ELF-1 (cell line): ENCODE measurements around the gene CRTAC1.
"Not testable (repeated sequence)": the region's sequence is repeated elsewhere in the genome, so short reads cannot be mapped to it uniquely, and the experiment has no call there.

ENCODE experiments used
- DNase-seq: peaks from one replicate; pipeline ENCODE4 v3.0.0-alpha.2; 2016; ENCODE audit warnings: low read depth, low spot score

The CRTAC1 gene

DNA sequence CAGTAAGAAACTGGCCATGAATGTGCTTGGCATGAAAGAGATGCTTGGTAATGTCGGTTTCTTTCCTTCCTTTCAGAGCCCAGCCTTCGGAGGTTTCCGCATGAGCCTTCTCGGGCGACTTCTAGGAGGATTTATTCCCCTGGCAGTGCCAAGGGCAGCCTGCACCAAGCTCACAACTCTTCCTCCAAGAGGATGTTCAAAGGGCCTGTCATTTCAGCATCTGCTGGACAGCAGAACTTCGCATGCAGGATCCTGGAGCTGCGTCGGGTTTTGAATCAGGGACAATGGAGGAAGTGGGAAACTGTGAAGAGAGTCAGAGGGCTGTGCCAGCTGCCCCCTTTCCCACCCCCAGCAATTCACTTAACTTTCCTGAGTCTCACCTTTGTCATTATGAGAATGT is 159.4 kb downstream of the CRTAC1 start:
- DNase-seq: no peak

DNA sequence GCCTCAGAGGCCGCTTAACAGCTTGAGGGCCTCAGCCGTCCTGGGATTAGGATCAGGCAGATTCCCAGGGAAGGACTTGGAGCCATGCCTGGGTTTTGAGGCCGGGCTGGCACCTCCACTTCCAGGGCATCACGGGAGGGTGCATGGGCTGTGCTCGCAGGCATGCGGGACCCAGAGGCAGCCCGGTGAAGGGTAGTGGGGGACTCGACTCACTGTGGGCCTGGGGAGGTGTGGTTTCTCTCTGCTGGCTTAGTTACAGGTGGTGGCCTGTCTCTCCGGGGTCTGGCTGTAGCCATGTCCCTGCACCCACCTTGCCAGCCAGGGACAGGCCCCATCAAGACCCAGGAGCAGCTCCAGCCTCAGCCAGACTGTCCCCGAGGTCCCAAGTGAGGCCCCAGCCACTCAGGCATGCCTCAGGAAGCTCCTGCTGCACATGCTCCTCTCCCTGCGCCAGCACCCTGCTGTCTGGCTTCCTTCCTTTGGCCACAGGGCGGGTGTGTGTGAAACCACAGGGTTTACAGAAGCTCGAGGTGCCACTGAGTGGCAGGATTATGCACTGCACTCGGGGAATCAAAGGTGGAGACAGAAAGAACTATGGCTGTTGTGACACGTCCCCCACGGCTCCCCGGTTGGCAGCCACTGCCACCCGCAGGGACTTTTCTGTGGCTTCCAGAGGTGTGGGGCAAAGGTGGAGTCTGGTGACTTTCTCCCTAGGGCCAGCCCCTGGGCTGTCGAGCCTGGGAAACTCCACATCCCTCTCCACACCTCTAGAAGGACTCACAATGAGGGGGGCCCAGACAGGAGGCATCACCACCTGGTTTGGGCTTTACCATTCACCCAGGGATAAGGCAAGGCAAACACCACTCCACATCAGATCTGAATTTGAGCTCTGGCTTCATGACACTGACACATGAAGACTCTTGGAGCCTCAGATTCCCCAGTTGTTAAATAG is 161.1 kb downstream of the CRTAC1 start:
- peak; percentile 83 for DNase-seq

DNA sequence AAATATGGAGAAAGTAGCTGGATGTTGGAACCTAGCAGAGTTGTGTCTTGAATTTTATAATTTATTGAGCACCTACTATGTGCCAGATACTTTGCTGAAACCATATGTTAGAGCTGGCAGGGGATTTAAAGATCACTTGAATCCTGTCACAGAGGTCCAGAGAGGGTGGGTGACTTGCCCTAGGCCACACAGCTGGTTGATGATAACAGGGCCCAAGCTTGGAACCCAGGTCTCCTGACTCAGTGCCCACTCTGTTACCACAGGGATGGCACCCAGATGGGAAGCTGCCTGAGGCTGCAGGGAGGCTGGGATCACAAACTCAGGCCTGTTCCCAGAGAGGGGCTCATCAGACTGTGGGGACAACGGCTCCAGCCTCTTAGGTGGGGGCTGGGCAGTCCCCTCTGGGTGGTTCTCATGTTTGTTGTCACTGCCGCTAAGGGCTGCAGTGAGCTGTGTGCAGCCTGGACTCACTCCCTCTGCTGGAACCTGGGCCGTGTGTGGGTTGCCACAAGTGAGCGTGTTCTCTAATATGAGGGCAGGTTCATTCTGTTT is 162.2 kb downstream of the CRTAC1 start:
- no peak for DNase-seq

DNA sequence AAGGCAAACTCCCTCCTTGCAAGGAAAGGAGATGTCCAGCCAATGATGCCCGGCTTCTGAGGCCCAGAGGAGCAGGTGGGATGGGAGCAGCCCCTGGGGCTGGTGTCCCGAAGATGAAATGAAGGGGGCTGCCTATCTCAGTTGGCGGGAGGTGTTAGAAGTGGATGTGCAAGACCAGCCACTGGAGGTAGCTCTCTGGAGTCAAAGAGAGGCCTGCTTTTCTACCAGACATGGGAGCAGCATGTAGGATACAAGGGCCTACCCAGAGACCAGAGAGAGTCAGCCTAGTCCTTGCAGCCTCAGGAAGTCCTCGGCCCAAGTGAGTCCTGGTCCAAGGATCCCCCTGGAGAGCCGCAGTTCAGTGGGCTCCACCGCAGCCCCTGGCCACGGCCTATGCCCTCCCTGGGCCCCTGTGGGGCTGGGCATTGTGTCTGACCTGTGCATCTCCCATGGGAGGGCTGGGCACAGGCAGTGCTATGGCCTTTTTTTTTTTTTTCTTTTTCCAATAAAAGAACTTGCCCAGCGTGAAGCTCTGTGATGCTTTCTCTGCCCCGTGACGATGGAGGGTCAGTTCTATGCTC is 163.1 kb downstream of the CRTAC1 start:
- no peak for DNase-seq

DNA sequence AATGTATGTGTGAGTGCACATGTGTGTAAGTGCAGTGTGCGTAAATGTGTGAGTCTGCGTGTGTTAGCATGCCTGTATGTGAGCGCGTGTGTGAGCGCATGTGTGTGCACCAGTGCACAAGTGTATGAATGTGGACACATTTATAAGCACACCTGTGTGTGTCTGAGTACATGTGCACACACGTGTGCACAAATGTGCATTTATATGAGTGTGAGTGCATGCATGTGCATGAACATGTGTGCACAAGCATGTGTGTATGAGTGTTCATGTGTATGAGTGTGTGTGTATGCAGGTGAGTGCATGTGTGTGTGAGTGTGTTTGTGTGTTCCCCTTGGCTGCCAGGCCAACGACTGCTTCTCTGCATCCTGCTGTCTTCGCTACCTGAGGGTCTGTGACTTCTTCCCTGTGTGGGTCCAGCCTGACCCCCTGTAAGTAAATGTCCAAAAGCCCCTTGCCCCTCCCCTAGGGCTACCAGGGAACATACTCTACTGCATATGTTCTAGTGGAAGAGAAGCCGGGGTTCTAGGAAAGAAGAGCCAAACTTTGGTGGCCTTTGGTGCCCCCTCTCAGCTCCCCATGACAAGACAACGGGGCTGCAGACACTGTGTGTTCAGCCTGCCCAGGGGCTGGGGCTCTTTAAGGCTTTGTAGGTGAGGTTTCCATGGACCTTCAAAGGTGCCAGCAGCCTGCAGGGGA is 163.7 kb downstream of the CRTAC1 start:
- no peak for DNase-seq

DNA sequence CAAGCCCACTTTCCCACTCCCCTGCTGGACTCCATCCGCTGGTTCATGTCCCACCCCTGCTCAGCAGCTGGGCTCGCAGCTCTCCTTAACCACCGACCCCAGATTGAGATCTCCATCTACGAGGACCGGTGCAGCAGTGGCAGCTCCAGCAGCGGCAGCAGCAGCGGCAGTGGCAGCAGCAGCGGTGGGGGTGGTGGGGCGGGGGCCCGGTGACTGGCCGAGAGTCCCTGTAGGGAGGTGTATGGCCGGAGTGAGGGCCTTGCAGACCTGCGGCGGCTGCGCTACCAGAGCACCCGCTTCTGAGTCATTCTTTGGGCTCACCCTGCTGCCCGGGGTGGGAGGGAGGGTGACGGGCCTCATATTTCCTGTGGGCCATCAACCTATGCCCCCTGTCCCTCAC is 164.9 kb downstream of the CRTAC1 start:
- no peak for DNase-seq

DNA sequence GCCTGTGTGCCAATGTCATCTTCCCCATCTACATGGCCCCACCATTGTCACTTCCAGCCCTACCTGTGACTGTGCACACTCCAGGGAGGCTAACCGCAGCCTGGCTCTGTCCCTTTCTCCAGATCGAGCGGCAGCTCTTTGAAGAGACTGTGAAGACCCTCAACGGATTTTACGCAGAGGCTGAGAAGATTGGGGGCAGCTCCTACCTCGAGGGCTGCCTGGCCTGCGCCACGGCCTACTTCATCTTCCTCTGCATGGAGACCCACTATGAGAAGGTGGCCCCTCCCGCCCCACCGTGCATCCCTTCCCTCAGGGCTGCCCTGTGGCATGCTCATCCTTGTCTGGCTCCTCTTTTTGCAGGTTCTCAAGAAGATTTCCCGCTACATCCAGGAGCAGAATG is 166.6 kb downstream of the CRTAC1 start:
- no peak for DNase-seq

DNA sequence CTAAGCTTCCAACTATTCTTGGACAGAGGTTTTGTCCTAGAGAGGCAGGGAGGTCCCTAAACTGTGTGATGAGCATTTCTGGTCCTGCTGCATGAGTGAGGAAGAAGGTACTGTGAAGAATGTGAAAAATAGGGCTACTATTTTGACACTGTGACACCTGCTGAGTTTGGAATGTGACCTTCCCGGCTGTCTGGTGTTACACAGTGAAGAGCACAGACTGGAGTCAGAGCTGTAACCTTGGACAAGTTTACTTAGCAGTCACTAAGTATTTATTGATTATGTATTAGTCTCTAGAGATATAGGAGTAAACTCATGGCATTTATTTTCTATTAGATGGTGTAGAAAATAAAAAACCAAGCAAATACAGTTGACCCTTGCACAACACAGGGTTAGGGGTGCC is 168.5 kb downstream of the CRTAC1 start:
- peak; percentile 55 for DNase-seq

DNA sequence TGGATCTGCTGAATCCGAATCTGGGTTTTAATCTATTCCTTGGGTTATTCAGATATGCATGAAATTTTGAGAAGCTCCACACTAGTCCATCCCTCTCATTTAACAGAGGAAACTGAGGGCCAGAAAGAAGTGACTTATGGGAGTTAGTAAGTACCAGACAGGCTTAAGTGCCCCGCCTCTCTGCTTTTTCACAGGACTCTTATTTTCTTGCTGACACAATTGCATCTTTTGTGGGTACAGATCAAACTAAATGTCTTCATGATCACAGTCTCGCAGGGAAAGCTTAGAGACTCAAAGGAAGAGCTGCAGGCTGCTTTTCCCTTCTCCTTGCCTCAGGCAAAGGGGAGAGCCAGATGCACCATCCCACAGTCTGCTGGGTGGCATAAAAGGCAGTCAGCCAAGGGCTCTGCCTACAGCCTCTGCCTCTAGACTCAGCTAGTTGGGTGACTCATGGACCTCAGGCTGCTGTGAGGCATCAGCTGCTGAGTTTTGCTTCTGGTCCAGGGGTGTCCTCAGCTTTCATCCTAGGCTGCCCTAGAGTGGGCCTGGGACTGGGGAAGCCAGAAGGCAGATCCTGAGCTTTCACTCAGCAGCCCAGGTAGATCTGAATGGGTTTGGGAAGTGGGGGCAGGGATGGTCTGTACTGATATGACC is 169.2 kb downstream of the CRTAC1 start:
- peak; percentile 32 for DNase-seq

DNA sequence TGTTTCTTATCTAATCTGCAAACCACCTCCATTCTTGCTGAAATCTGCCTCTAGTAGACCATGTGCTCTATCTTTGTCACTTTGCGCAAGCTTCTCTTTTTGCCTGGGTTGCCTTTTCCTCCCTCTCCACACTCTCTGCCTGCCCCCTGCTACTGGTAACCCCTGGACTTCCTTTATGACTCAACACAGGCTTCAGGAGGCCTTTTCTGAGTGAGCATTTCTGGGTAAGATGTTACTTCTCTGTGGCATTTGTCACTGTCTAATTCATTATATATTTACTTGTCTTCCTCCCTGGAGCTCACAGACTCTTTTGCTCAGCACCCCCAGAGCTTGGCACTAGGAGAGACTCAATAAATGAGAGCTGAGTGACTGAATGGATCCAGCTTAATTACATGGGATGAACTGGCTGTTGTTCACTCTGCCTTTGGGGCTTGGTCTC is 172.4 kb downstream of the CRTAC1 start:
- DNase-seq: no peak

DNA sequence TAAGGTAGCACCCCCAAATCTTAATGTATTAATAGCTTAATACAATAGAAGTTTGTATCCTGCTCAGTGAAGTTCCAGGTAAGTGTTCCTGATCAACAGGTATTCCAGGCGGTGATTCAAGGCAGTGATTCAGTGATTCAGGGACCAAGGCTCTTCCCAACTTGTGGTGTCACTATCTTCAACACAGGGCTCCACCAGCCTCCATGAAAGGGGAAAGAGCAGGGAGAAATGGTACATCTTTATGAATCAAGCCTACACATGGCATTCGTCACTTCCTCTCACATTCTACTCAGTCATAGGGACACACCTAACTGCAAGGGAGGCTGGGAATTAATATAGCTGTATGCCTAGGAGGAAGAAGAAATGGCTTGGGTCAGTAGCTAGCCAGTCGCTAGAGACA is 175.7 kb downstream of the CRTAC1 start:
- DNase-seq: no peak

DNA sequence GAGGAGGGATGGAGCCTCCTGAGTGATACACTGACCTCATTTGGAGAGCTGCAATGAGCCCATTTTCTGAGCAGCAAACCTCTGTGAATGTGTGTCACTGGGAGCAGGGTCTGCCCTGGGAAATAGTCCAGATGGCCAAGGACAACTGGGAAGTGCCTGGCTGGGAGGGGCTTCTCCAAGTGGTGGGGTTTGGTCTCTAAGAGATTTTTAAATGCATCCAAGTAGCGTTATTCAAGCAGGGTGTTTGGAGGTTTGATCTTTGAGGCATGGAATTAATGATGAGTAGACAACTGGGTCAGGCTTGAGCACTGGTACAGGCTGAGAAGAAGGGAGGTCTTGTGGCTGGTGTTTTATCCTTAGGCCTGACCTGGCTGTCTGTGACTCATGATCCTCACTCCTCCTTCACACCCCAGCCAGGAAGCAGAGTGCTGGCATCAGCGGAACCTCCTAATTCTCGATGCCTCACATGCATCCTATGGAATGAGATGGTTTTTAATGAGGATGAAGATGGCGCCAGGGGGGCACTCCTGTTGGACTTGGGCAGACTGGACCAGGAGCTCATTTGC is 177.5 kb downstream of the CRTAC1 start:
- DNase-seq: no peak

DNA sequence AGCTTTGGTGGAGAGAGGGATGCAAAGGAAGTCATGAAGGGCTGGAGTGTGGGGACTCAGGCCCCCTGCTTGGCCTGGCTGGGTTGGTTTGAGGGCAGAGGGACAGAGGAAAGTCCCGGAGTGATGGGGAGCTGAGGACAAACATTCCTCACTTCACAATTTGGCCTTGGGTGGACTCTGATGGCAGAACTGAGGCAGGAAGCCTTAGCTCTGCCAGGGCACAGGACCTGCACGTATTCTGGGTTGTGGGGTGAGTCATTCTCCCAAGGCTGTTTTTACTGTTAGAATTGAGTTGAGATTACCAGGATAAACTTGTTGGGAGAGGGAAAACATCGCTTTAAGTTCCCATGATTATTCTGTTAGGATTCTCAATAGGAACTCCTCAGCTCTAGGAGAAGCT is 178.1 kb downstream of the CRTAC1 start:
- no peak for DNase-seq

DNA sequence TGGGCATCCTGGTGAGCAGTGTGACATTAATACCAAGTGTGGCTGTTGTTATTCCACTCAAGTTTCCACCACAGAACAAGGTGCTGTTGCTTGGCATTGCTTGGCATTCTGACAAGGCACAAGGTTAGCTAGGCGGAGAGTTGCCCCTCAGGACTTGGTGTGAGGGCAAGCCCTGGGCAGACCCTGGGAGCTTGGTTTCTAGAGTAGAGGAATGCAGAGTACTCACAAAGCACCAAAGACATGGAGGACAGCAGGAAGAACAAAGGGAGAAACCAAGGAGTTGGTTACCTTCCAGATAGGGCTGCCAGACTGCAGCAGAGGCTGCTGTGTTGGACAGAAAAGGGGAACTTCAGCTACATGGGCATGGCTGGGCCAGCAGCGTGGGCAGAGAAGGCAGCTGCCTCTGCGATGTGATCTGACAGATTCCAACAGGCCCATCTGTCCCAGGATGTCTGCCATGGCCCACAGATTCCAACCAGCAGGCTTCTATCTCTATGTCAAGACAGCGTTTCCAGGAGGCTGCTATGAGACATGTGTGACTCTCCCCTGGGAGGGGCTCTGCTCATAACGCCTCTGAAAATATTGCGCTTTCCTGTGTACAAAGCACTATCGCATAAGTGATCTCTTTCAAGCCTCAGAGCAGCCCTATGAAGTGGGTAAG is 178.9 kb downstream of the CRTAC1 start:
- no peak for DNase-seq

DNA sequence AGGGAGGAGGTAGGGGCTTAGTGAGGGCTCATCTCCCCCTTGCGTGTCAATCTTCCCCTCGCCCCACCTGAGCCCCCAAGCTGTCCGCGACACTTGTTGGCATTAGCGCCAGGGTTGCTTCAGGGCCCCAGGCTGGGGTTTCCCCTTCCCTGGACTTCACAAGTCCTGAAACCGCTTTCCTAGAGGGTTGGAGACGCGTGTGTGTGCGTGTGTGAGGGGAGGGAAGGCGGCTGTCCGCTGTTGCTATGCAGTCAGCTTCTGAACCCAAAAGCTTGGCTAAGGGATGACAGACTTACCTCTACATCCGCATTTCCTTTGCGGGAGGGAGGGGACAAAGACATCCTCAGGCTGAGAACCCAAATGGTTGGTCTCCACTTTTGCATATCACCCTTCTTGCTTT is 180.0 kb downstream of the CRTAC1 start:
- DNase-seq: no peak

DNA sequence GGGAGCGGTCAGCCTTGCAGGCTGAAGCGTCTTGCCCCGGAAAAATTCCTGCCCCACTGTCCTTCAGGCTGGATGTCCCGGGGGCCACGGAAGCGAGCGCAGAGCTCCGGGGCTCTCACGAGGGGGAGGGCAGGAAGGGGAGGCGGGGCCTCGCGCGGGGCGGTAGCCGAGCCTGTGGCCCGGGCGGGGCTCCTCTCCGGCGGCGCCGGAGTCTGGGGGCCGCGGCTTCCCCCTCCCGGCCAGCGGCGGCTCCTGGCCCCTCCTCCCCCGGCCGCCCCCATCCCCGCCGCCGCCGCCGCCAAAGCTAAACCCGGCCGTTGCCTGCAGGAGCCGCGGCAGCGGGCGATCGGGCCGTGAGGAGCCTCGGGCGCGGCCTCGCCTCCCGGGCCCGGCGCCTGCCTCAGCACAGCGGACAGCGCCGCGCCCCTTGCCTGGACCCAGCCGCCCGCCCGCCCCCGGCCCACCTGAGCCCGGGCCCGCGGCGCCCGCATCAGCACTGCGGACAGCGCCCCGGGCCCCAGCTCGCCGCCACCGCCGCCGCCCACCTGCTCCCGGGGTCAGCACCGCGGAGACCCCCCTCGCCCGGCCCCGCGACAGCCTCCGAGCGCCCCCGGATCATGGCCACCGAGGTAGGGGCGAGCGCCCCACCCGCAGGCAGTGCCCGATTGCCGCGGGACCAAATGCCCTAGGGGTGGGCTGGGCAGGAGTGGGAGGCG is 180.6 kb downstream of the CRTAC1 start, which contains the start of gene GOLGA7B:
Gene GOLGA7B, plus strand, starts transcription at position 157 of the 716 bp plus-strand sequence. Its CDS starts 461 bp downstream, at position 618.
- DNase-seq: peak; percentile 58

DNA sequence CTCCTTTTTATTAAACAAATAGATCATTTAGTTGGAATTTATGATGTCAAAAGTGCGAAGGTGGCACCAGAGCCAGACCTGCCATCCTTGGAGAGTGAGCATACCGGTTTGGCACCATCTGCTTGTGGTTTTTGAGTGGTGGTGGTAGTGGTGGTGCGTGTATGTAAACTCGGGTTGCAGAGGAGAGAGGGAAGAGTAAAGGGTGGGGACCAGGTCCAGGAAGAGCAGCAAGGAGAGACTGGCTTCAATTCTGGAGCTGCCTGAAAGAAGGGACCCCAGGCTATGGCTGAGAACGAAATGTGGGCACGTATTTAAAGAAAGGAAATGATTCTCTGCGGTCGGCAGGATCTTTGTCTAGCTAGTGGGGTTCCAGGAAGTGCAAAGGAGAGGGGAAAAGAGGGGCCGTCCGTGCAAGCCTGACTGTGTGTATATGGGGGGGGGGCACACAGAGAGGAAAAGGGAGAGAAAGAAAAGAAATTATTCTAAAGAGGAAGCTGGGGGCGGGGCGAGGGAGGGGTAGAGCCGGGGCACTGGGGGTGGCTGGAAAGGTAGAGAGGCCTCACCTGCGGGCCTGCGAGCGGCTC is 181.2 kb downstream of the CRTAC1 start:
- no peak for DNase-seq

DNA sequence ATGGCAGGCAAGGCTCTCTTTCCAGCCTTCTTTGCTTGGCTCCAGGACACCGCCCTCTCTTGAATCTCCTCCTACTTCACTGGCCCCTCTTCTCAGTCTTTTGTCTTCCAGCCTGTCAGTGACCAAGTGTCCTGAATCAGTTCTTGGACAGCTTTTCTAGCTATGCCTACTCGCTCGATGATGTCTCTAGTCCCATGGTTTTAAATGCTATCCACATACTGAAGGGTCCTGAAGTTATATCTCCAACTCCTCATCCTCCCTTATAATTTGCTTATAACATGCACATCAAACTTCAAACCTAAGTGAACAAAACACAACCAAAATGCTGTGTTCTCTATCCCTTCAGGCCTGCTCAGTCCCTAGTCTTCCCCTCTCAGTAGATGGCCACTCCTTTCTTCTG is 185.7 kb downstream of the CRTAC1 start:
- DNase-seq: no peak

DNA sequence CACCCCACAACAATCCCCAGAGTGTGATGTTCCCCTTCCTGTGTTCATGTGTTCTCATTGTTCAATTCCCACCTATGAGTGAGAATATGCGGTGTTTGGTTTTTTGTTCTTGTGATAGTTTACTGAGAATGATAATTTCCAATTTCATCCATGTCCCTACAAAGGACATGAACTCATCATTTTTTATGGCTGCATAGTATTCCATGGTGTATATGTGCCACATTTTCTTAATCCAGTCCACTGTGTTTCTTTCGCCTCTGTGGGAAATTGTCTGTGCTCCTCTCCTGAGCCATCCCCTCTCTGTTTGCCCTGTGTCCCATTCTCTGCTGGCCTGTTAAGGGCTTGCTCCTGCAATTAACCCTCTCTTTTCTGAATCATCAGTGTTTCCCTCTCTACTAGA is 186.4 kb downstream of the CRTAC1 start:
- not testable (repeated sequence) for DNase-seq

DNA sequence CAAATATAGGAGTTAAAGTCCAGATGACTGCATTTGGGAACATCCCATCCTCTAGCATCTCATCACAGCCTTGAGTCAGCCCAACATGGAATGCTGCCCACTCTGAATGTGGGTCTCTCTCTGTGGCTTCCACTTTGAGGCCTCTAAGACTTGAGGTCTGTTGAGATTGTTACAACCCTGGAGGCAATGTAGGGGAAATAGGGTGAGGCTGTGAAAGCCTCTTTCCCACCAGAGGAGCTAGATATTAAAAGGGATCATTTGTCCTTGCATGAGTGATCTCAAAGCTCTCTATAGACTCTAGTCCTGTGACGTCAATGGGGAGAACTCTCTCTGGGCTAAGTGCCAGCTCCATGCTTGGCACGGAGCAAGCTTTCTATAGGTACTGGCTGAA is 187.1 kb downstream of the CRTAC1 start:
- no peak for DNase-seq
